Adrenal gland (tissue), 12 donors: ENCODE data around the gene POU6F1. TPM values are rescaled to one million over a fixed set of nuclear protein-coding genes. Genes with fewer than 3 reads are reported as not detected.
"Not testable (repeated sequence)": the region's sequence is repeated elsewhere in the genome, so short reads cannot be mapped to it uniquely, and the experiment has no call there.

ENCODE experiments used
- DNase-seq, 7 donors: peaks; one replicate each; pipeline ENCODE4 v3.0.0-alpha.2; 2019 to 2020
- H3K27ac ChIP-seq, 5 donors: fragments of 200-600 bp; sonication (generic) in 4 of 5; 1 replicate in 3 of 5; 2 replicates in 2 of 5; pipeline versions ENCODE4 v1.5.1 to v1.8.0; 2016 to 2020; ENCODE audit warnings: mild to moderate bottlenecking in 1 of 5
- H3K27me3 ChIP-seq: fragments of 200-600 bp; 2 replicates; pipeline ENCODE4 v1.8.0; 2021
- H3K36me3 ChIP-seq, 2 donors: fragments of 200-600 bp; replicated peaks in 1 of 2; 1 replicate in 1 of 2; 2 replicates in 1 of 2; pipeline versions ENCODE4 v1.5.1 to v1.8.0; 2018 to 2022
- H3K4me1 ChIP-seq, 2 donors: fragments of 200-600 bp; replicated peaks in 1 of 2; 1 replicate in 1 of 2; 2 replicates in 1 of 2; pipeline versions ENCODE4 v1.5.1 to v1.8.0; 2018 to 2021
- H3K4me3 ChIP-seq, 4 donors: fragments of 200-600 bp; sonication (generic) in 3 of 4; one replicate each; pipeline ENCODE4 v1.5.1; 2016 to 2018
- H3K9me3 ChIP-seq, 3 donors: fragments of 200-600 bp; sonication (generic) in 1 of 3; replicated peaks in 1 of 3; 1 replicate in 2 of 3; 2 replicates in 1 of 3; pipeline versions ENCODE4 v1.5.1 to v1.8.0; 2016 to 2021
- CTCF ChIP-seq, 6 experiments: fragments of 450-650 bp in 4 of 6; fragments of 200-600 bp in 2 of 6; sonication (generic) in 1 of 6; IDR thresholded peaks; 1 replicate in 5 of 6; 2 replicates in 1 of 6; pipeline versions ENCODE4 v1.5.1 to v1.8.0; 2016 to 2021; ENCODE audit warnings: antibody characterized with exemption in 6 of 6, mild to moderate bottlenecking in 2 of 6, moderate library complexity in 1 of 6
- POLR2A ChIP-seq, 2 donors: fragments of 450-650 bp; IDR thresholded peaks; one replicate each; pipeline ENCODE4 v1.6.1; 2017; ENCODE audit warnings: antibody characterized with exemption in 2 of 2, mild to moderate bottlenecking in 2 of 2, moderate library complexity in 1 of 2
- WGBS, 4 donors: extraction: QIAGEN DNeasy Blood & Tissue Kit in 2 of 4; methylation state at CpG; one replicate each; pipeline versions ENCODE4 v1.1.5 to v1.1.7; 2013 to 2017; 5-methylcytosine and 5-hydroxymethylcytosine counted together
- intact Hi-C, 2 donors: fragments of 100-400 bp; cut with DNase I; formaldehyde crosslinking; loops; one replicate each; pipeline versions ENCODE4 v1.14.1 to v1.15.0; 2022 to 2023
- polyA plus RNA-seq, 3 donors: library from polyadenylated mRNA; stranded (reverse); fragments of 200-250 nt in 2 of 3; fragments of 350-450 nt in 1 of 3; fragmentation: Illumina TruSeq in 1 of 3; extraction: RNeasy Lipid Tissue Mini Kit (QIAGEN cat#74804) in 1 of 3; gene quantifications; one replicate each; pipeline ENCODE4 v1.2.3, GENCODE V29; 2013 to 2014
- total RNA-seq, 9 donors: library from RNA; depleted of rRNA in 4 of 9; stranded (reverse); fragments of >200 nt in 4 of 9; fragments of 120-200 nt in 1 of 9; fragmentation: NEBNext Ultra II Directional in 1 of 9; extraction: Animal tissue kit (Norgen Biotek cat#: 25700) in 1 of 9; gene quantifications; one replicate each; pipeline versions ENCODE4 v1.1.0 to v1.2.4, GENCODE V29; 2013 to 2023
- donor health status: healthy with polysubstance abuse.
- donor health status: Bipolar disorder and iron deficiency.
- donor health status: DM: yes; HTN: yes; CAD: no.
- donor health status: DM: no; HTN: no; CAD: no.
- donor health status: DM: no; HTN: no; CAD: no.
- donor health status: DM: yes; HTN: yes; CAD: no.

The POU6F1 gene
- total and polyA plus RNA-seq, 12 donors: 2.2 to 19.3 (median 10.6) TPM

- no peaks in the 10 kb centered on the region for H3K27me3 ChIP-seq
- H3K4me3 ChIP-seq: no peak overlapping the region
- H3K9me3 ChIP-seq: no peaks in the 10 kb centered on the region
- no peaks in the 10 kb centered on the region for H3K36me3 ChIP-seq
- no peak for DNase-seq
- H3K27ac ChIP-seq: peak overlapping the region; percentile 12 to 80 (median 63)
- intact Hi-C loops: no loop called here
- H3K4me1 ChIP-seq: peaks cover 0 to 3% of the 10 kb centered on the region in 2 donors
- WGBS, 4 donors: 94 to 97% (median 95%) methylated on average over 3 of the region's 3 CpGs
- TF ChIP-seq POLR2A (IDR thresholded peaks at IDR 0.05): no peak
- TF ChIP-seq CTCF (IDR thresholded peaks at IDR 0.05): no peak
These were observed 45.5 kb upstream of the POU6F1 start for GRCh38 chr12:51263341-51263740.

DNA sequence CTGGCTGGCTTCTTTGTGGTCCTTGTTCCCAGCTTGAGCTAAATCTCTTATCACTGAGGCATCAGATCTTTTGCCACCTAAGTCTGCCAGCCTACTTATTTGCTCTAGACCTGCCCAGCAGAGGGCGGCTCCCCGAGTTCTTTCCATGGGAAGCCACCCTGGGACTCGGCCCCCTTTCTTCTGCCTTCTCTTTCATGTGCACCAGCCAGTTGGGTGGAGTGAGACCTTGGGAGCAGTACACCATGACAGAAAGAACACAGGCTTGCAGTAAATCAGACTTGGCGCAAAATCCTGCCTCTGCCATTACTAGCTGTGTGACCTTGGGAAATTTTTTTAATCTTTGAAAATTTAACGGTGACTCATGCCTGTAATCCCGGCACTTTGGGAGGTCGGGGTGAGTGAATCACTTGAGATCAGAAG is 44.9 kb upstream of the POU6F1 start:
- H3K27ac ChIP-seq: peak overlapping the region in 4 of 5 donors; percentile 56 to 80 (median 70)

DNA sequence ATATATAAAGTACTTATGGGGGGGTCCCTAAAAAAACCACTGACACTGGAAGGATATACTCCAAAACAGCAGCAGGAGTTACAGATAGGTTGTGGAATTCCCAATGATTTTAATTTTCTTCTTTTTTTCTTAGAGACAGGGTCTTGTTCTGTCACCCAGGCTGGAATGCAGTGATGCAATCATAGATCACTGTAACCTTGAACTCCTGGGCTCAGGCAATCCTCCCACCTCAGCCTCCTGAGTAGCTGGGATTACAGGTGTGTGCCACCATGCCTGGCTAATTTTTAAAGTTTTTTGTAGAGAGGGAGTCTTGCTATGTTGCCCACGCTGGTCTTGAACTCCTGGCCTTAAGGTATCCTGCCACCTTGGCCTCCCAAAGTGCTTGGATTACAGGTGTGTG is 41.7 kb upstream of the POU6F1 start:
- intact Hi-C loops: loop anchor here in 1 of 2 donors (5.0 kb wide), 1 partner anchor 83 kb away; no protein-coding TSS in a partner anchor
- not testable (repeated sequence) for H3K27ac ChIP-seq, H3K4me1 ChIP-seq, H3K27me3 ChIP-seq, H3K4me3 ChIP-seq, H3K9me3 ChIP-seq, H3K36me3 ChIP-seq, DNase-seq
- 89 to 100% (median 96%) methylated on average over 1 of the region's 1 CpG for WGBS, 4 donors

More for the DNA sequence above, 44.9 kb upstream of the POU6F1 start:
- WGBS, 4 donors: 22 to 28% (median 24%) methylated on average over 7 of the region's 7 CpGs
- TF ChIP-seq POLR2A (IDR thresholded peaks at IDR 0.05) (peak in 1 of 2 donors; percentile 40), CTCF (IDR thresholded peaks at IDR 0.05) (peak in 5 of 6 experiments; percentile 47 to 64 (median 60))
- no peaks in the 10 kb centered on the region for H3K27me3 ChIP-seq
- H3K36me3 ChIP-seq: no peaks in the 10 kb centered on the region
- intact Hi-C loops: no loop called here
- H3K4me1 ChIP-seq: peaks cover 0 to 3% of the 10 kb centered on the region in 2 donors
- H3K4me3 ChIP-seq: no peak overlapping the region
- peak; percentile 85 to 95 (median 94) for DNase-seq
- no peaks in the 10 kb centered on the region for H3K9me3 ChIP-seq

GRCh38 chr12:51254536-51254935 is 36.7 kb upstream of the POU6F1 start:
- H3K36me3 ChIP-seq: no peaks in the 10 kb centered on the region
- no peak for DNase-seq
- WGBS, 4 donors: 78 to 90% (median 83%) methylated on average over 4 of the region's 4 CpGs
- H3K27ac ChIP-seq: no peak overlapping the region
- intact Hi-C loops: no loop called here
- H3K4me1 ChIP-seq: peaks cover 0 to 5% of the 10 kb centered on the region in 2 donors
- H3K27me3 ChIP-seq: no peaks in the 10 kb centered on the region
- TF ChIP-seq POLR2A (IDR thresholded peaks at IDR 0.05) (no peak), CTCF (IDR thresholded peaks at IDR 0.05) (no peak)
- no peaks in the 10 kb centered on the region for H3K9me3 ChIP-seq
- no peak overlapping the region for H3K4me3 ChIP-seq

- intact Hi-C loops: no loop called here
- Histone ChIP-seq H3K27ac (no peak overlapping the region), H3K4me1 (peaks cover 0 to 5% of the 10 kb centered on the region in 2 donors), H3K36me3 (no peaks in the 10 kb centered on the region), H3K27me3 (no peaks in the 10 kb centered on the region), H3K9me3 (no peaks in the 10 kb centered on the region), H3K4me3 (no peak overlapping the region)
- no peak for TF ChIP-seq POLR2A (IDR thresholded peaks at IDR 0.05)
- TF ChIP-seq CTCF (IDR thresholded peaks at IDR 0.05): no peak
- DNase-seq: peak in 1 of 7 donors; percentile 1
- WGBS, 4 donors: 90 to 100% (median 98%) methylated on average over 1 of the region's 1 CpG
These were observed 35.4 kb upstream of the POU6F1 start for GRCh38 chr12:51253276-51253675.
